Measurements from ENCODE around the gene REXO4. TPM values are rescaled to one million over a fixed set of nuclear protein-coding genes. Genes with fewer than 3 reads are reported as not detected.

The REXO4 gene
- polyA plus RNA-seq, 1 of the 3 experiments (the other 2 are of a cell fraction), result 37.3 TPM

DNA sequence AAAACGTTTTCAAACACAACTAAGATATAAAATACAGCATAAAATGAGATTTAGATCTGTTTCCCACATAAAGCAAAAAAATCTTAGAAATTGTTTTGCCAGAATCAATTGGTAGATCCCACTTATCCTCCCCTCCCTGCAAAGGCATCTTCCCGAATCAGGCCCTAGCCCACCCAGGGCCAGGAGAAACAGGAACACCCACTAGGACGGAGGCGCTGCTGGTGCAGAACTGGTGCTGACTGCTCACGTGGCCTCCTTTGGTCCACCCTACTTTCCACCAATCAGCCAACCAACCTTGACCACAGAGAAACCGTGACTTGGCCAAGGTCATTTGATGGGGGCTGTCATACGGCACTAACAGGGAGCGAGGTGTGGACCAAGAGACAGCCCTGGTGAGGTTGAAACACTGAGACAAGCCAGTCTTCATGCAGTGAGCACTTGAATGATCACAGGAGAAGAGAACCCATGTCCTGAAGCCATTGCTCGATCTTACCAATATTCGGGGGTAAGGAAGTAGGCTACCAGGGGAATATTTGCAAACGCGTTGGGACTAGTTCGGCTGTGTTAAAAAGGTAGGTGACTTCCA lies 56.2 kb downstream of the REXO4 start:
- H3K4me3 ChIP-seq (ENCODE audit: low read depth in 2 of 2, low read length in 1 of 2), result no peak overlapping the region
- H3K9me3 ChIP-seq, result no peaks in the 10 kb centered on the region
- H3K4me2 ChIP-seq, result no peak overlapping the region
- H4K20me1 ChIP-seq (ENCODE audit: insufficient read depth), result peaks cover 43% of the 10 kb centered on the region
- H3K9ac ChIP-seq, result no peak overlapping the region
- 87% methylated on average over 13 of the region's 13 CpGs for WGBS (ENCODE audit: low lambda C conversion rate)
- no peak overlapping the region for H2AFZ ChIP-seq (ENCODE audit: low read depth)
- H3K79me2 ChIP-seq (ENCODE audit: insufficient read depth), result peaks cover 62% of the 10 kb centered on the region; the same call in 1 of the 2 replicates
- H3F3A ChIP-seq (replicated peaks; ENCODE audit: insufficient read depth), result peaks cover 24% of the 10 kb centered on the region
- H3K9me2 ChIP-seq, result no peaks in the 10 kb centered on the region
- DNase-seq, result no peak
- H3K27me3 ChIP-seq (ENCODE audit: insufficient read depth), result no peaks in the 10 kb centered on the region
- no peak overlapping the region for H3K27ac ChIP-seq (ENCODE audit: low read depth in 2 of 2, low read length in 1 of 2)
- ChIA-PET POLR2A (interaction anchor here (1.1 kb wide), 1 partner anchor 10 kb away, joined by 3 read pairs; no protein-coding TSS in a partner anchor), CTCF (interaction anchor here (3.3 kb wide), 1 partner anchor 124 kb away, joined by 19 read pairs; no protein-coding TSS in a partner anchor)
- no peak for TF ChIP-seq SMC3 (IDR thresholded peaks at IDR 0.05; ENCODE audit: low read depth, low read length)
- TF ChIP-seq, protein P1, sequence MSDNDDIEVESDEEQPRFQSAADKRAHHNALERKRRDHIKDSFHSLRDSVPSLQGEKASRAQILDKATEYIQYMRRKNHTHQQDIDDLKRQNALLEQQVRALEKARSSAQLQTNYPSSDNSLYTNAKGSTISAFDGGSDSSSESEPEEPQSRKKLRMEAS (IDR thresholded peaks at IDR 0.05; ENCODE audit: low read depth), result no peak
- TF ChIP-seq SIN3A (IDR thresholded peaks at IDR 0.05; ENCODE audit: borderline replicate concordance, low read depth, low read length), result no peak
- TF ChIP-seq, protein P2, sequence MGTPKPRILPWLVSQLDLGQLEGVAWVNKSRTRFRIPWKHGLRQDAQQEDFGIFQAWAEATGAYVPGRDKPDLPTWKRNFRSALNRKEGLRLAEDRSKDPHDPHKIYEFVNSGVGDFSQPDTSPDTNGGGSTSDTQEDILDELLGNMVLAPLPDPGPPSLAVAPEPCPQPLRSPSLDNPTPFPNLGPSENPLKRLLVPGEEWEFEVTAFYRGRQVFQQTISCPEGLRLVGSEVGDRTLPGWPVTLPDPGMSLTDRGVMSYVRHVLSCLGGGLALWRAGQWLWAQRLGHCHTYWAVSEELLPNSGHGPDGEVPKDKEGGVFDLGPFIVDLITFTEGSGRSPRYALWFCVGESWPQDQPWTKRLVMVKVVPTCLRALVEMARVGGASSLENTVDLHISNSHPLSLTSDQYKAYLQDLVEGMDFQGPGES (IDR thresholded peaks at IDR 0.05; ENCODE audit: low read depth, low read length), result no peak
- TF ChIP-seq, protein P3, sequence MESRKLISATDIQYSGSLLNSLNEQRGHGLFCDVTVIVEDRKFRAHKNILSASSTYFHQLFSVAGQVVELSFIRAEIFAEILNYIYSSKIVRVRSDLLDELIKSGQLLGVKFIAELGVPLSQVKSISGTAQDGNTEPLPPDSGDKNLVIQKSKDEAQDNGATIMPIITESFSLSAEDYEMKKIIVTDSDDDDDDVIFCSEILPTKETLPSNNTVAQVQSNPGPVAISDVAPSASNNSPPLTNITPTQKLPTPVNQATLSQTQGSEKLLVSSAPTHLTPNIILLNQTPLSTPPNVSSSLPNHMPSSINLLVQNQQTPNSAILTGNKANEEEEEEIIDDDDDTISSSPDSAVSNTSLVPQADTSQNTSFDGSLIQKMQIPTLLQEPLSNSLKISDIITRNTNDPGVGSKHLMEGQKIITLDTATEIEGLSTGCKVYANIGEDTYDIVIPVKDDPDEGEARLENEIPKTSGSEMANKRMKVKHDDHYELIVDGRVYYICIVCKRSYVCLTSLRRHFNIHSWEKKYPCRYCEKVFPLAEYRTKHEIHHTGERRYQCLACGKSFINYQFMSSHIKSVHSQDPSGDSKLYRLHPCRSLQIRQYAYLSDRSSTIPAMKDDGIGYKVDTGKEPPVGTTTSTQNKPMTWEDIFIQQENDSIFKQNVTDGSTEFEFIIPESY (IDR thresholded peaks at IDR 0.05; ENCODE audit: borderline replicate concordance, low read depth), result no peak
- 0 out of 2 replicates have a peak, but pooled peaks have one; percentile 0 for TF ChIP-seq JUND (IDR thresholded peaks at IDR 0.05)
- peaks cover 8 to 21% of the 10 kb centered on the region in 2 experiments; a peak in 2 of 4 replicates for H3K4me1 ChIP-seq (ENCODE audit: control insufficient read depth in 1 of 2, insufficient read depth in 2 of 2, low read depth in 1 of 2, low read length in 1 of 2)
- peaks cover 25 to 71% of the 10 kb centered on the region in 2 experiments for H3K36me3 ChIP-seq (replicated peaks in 1 of 2; ENCODE audit: control insufficient read depth in 1 of 2, insufficient read depth in 2 of 2, low read length in 1 of 2)

DNA sequence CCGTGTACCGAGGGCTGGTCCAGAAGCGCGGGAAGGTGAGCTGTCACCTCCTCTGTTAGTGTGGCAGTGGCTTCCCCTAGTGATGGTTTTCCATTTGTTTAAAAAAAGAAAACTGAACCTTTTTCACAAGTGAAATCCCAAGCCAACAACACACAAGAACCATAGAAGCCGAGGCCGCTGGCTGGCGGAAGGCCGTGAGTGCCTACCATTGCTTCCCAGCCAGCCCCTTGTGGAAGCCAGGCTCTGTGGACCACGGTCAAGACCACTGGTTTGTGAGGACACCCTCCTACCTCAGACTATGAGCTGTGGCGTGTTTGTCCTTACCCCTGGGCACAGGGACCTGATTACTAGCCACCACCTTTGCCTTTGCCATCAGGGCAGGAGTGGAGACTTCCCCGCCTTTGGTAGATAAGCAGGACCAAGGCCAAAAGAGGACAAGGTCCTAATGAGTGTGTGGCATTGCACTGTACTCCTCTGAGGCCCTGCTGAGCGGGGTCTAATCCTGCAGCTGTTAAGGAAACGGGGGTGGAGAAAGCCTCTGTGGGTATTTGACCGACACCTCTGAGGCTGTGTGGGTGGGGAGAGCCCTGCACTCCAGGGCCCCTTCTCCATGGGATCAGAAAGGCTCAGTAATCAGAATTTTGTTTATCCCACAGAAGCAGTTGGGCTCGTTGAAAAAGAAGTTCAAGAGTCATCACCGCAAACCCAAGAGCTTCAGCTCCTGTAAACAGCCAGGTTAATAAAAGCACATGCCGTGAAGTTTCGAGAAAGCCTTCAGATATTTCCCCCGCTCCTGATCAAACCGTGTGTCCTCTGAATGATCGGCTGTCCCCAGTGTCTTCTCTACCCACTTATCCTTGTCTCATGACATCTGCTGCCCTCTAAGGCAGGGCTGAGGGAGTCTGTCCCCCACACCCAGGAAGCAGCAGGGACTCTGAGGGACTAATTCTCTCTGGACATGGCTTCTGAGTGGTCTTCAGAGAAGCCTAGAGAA lies 57.1 kb downstream of the REXO4 start:
- Histone ChIP-seq H3F3A (replicated peaks; ENCODE audit: insufficient read depth) (peaks cover 24% of the 10 kb centered on the region), H4K20me1 (ENCODE audit: insufficient read depth) (peaks cover 34% of the 10 kb centered on the region), H2AFZ (ENCODE audit: low read depth) (no peak overlapping the region), H3K9ac (no peak overlapping the region), H3K27ac (ENCODE audit: low read depth in 2 of 2, low read length in 1 of 2) (no peak overlapping the region), H3K4me2 (no peak overlapping the region), H3K9me2 (no peaks in the 10 kb centered on the region), H3K4me3 (ENCODE audit: low read depth in 2 of 2, low read length in 1 of 2) (no peak overlapping the region), H3K4me1 (ENCODE audit: control insufficient read depth in 1 of 2, insufficient read depth in 2 of 2, low read depth in 1 of 2, low read length in 1 of 2) (peaks cover 8 to 21% of the 10 kb centered on the region in 2 experiments; a peak in 2 of 4 replicates), H3K79me2 (ENCODE audit: insufficient read depth) (peaks cover 59% of the 10 kb centered on the region), H3K36me3 (replicated peaks in 1 of 2; ENCODE audit: control insufficient read depth in 1 of 2, insufficient read depth in 2 of 2, low read length in 1 of 2) (peaks cover 17 to 62% of the 10 kb centered on the region in 2 experiments), H3K9me3 (no peaks in the 10 kb centered on the region), H3K27me3 (ENCODE audit: insufficient read depth) (no peaks in the 10 kb centered on the region)
- DNase-seq, result no peak
- WGBS (ENCODE audit: low lambda C conversion rate), result 91% methylated on average over 19 of the region's 21 CpGs
- CTCF ChIA-PET, result interaction anchor here (0.8 to 3.3 kb wide), 4 partner anchors 15 to 125 kb away, joined by 3 to 19 read pairs (median 4); no protein-coding TSS in a partner anchor
- POLR2A ChIA-PET, result interaction anchor here (1.2 kb wide), 1 partner anchor 13 kb away, joined by 4 read pairs; the partner anchor contains the start of genes MED22 and RPL7A
- TF ChIP-seq, protein P4, sequence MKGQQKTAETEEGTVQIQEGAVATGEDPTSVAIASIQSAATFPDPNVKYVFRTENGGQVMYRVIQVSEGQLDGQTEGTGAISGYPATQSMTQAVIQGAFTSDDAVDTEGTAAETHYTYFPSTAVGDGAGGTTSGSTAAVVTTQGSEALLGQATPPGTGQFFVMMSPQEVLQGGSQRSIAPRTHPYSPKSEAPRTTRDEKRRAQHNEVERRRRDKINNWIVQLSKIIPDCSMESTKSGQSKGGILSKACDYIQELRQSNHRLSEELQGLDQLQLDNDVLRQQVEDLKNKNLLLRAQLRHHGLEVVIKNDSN (IDR thresholded peaks at IDR 0.05; ENCODE audit: borderline replicate concordance, low read depth), result no peak
- no peak for TF ChIP-seq NRF1 (IDR thresholded peaks at IDR 0.05; ENCODE audit: low read depth, low read length)
- TF ChIP-seq, protein P5, sequence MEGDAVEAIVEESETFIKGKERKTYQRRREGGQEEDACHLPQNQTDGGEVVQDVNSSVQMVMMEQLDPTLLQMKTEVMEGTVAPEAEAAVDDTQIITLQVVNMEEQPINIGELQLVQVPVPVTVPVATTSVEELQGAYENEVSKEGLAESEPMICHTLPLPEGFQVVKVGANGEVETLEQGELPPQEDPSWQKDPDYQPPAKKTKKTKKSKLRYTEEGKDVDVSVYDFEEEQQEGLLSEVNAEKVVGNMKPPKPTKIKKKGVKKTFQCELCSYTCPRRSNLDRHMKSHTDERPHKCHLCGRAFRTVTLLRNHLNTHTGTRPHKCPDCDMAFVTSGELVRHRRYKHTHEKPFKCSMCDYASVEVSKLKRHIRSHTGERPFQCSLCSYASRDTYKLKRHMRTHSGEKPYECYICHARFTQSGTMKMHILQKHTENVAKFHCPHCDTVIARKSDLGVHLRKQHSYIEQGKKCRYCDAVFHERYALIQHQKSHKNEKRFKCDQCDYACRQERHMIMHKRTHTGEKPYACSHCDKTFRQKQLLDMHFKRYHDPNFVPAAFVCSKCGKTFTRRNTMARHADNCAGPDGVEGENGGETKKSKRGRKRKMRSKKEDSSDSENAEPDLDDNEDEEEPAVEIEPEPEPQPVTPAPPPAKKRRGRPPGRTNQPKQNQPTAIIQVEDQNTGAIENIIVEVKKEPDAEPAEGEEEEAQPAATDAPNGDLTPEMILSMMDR (IDR thresholded peaks at IDR 0.05), result no peak
- TF ChIP-seq SMC3 (IDR thresholded peaks at IDR 0.05; ENCODE audit: low read depth, low read length), result no peak
- TF ChIP-seq NFIC (IDR thresholded peaks at IDR 0.05; ENCODE audit: borderline replicate concordance), result no peak
- no peak for TF ChIP-seq CHD2 (IDR thresholded peaks at IDR 0.05; ENCODE audit: low read length, partially characterized antibody)
- TF ChIP-seq, protein P6, sequence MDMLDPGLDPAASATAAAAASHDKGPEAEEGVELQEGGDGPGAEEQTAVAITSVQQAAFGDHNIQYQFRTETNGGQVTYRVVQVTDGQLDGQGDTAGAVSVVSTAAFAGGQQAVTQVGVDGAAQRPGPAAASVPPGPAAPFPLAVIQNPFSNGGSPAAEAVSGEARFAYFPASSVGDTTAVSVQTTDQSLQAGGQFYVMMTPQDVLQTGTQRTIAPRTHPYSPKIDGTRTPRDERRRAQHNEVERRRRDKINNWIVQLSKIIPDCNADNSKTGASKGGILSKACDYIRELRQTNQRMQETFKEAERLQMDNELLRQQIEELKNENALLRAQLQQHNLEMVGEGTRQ (IDR thresholded peaks at IDR 0.05; ENCODE audit: borderline replicate concordance, low read depth, low read length), result no peak
